Femur (tissue), 1 donor: ENCODE measurements around the gene BBOF1.
"Not testable (repeated sequence)": the region's sequence is repeated elsewhere in the genome, so short reads cannot be mapped to it uniquely, and the experiment has no call there.

Experiments
- DNase-seq: peaks from one replicate; pipeline ENCODE4 v3.0.0-alpha.2; 2017

Gene BBOF1

DNA sequence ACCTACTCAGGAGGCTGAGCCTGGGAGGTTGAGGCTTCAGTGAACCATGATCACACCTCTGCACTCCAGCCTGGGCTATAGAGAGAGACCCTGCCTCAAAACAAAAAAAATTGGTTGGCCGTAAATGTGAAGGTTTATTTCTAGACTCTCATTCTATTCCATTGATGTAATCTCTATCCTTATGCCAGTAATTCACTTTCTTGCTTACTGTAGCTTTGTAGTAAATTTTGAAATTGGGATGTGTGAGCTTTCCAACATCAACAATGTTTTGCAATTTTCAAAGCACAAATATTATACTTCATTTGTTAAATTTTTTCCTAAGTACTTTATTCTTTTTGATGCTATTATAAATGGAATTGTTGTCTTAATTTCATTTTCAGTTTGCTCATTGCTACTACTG, 90.2 kb downstream of the BBOF1 start:
- no peak for DNase-seq

GRCh38 chr14:74111395-74112216, 92.5 kb downstream of the BBOF1 start:
- DNase-seq, result not testable (repeated sequence)
